ENCODE measurements around the gene KSR2.

GRCh38 chr12:117555889-117556288 lies 412.9 kb downstream of the KSR2 start:
- TF ChIP-seq CTCF (IDR thresholded peaks at IDR 0.05; ENCODE audit: low read depth, low read length, poor library complexity, severe bottlenecking) (no peak), EZH2phosphoT487 (IDR thresholded peaks at IDR 0.05; ENCODE audit: borderline replicate concordance, low read length) (no peak)
